Thyroid gland (tissue), 4 donors: ENCODE results near the gene NTN1.

Experiments used
- POLR2A ChIP-seq, 2 donors: fragments of 450-650 bp; IDR thresholded peaks; one replicate each; pipeline ENCODE4 v1.6.1; 2017; ENCODE audit warnings: antibody characterized with exemption in 2 of 2, mild to moderate bottlenecking in 2 of 2, moderate library complexity in 1 of 2
- TF ChIP-seq, protein P1 (sequence below), 6 experiments: fragments of 200-600 bp in 3 of 6; fragments of 450-650 bp in 3 of 6; sonication (generic) in 3 of 6; IDR thresholded peaks; one replicate each; pipeline ENCODE4 v1.5.1; 2016 to 2019; ENCODE audit warnings: antibody characterized with exemption in 6 of 6, mild to moderate bottlenecking in 2 of 6, inconsistent platforms in 1 of 6, moderate library complexity in 1 of 6

DNA sequence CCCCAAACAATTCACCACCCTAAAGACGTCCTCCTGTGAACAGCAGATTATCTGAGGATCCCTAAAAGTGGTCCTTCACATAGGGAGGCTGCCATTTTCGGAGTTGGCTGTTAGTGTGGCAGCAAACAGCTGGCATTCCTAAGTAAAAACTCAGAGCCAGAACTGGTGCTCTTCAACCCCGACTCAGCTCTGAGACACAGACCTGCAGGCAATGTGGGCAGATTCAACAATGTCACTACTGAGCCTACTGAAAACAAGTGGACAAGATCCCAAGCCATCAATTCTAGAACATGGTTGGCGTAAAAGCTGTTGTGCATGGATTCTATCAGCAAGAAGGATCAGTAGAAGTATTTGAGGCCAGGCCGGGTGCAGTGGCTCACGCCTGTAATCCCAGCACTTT is 247.2 kb downstream of the NTN1 start:
- TF ChIP-seq, protein P1, sequence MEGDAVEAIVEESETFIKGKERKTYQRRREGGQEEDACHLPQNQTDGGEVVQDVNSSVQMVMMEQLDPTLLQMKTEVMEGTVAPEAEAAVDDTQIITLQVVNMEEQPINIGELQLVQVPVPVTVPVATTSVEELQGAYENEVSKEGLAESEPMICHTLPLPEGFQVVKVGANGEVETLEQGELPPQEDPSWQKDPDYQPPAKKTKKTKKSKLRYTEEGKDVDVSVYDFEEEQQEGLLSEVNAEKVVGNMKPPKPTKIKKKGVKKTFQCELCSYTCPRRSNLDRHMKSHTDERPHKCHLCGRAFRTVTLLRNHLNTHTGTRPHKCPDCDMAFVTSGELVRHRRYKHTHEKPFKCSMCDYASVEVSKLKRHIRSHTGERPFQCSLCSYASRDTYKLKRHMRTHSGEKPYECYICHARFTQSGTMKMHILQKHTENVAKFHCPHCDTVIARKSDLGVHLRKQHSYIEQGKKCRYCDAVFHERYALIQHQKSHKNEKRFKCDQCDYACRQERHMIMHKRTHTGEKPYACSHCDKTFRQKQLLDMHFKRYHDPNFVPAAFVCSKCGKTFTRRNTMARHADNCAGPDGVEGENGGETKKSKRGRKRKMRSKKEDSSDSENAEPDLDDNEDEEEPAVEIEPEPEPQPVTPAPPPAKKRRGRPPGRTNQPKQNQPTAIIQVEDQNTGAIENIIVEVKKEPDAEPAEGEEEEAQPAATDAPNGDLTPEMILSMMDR (IDR thresholded peaks at IDR 0.05) = no peak
- TF ChIP-seq POLR2A (IDR thresholded peaks at IDR 0.05) = no peak
